NT2/D1 (cell line): ENCODE data around the gene CD99L2.

Experiments
- DNase-seq: peaks from one replicate; pipeline ENCODE4 v3.0.0-alpha.2; 2011; ENCODE audit warnings: low read depth, low spot score
- H3K27me3 ChIP-seq: 2 replicates; pipeline ENCODE4 v1.6.0; 2011; ENCODE audit warnings: mild to moderate bottlenecking; ENCODE audit not compliant: insufficient read length, insufficient read depth
- H3K36me3 ChIP-seq: 2 replicates; pipeline ENCODE4 v1.6.1; 2011; ENCODE audit warnings: mild to moderate bottlenecking, low read length, mixed read lengths; ENCODE audit not compliant: insufficient read depth, insufficient read length
- H3K4me1 ChIP-seq: 2 replicates; pipeline ENCODE4 v1.5.1; 2011; ENCODE audit not compliant: insufficient read depth, insufficient read length
- H3K4me3 ChIP-seq: 2 replicates; pipeline ENCODE4 v1.5.1; 2011; ENCODE audit warnings: low read depth; ENCODE audit not compliant: insufficient read length
- H3K9ac ChIP-seq: 2 replicates; pipeline ENCODE4 v1.6.0; 2011; ENCODE audit warnings: low read depth; ENCODE audit not compliant: insufficient read length
- H3K9me3 ChIP-seq: 2 replicates; pipeline ENCODE4 v1.5.1; 2011; ENCODE audit warnings: mild to moderate bottlenecking, low read length; ENCODE audit not compliant: insufficient read depth
- SUZ12 ChIP-seq: IDR thresholded peaks from 2 replicates; pipeline ENCODE4 v1.6.1; 2011; ENCODE audit not compliant: insufficient read length, insufficient read depth; ENCODE audit errors: extremely low read depth
- YY1 ChIP-seq: IDR thresholded peaks from 2 replicates; pipeline ENCODE4 v1.6.1; 2011; ENCODE audit not compliant: insufficient read length, insufficient read depth
- ZNF274 ChIP-seq: IDR thresholded peaks from 2 replicates; pipeline ENCODE4 v1.6.1; 2011; ENCODE audit warnings: mild to moderate bottlenecking, low read depth, low read length

CD99L2 gene

GRCh38 chrX:150849486-150849885 is 49.0 kb downstream of the CD99L2 start:
- H3K36me3 ChIP-seq: no peaks in the 10 kb centered on the region
- no peak overlapping the region for H3K9ac ChIP-seq
- H3K4me1 ChIP-seq: no peaks in the 10 kb centered on the region
- DNase-seq: no peak
- no peaks in the 10 kb centered on the region for H3K9me3 ChIP-seq
- no peaks in the 10 kb centered on the region for H3K27me3 ChIP-seq
- TF ChIP-seq YY1 (no peak), ZNF274 (no peak), SUZ12 (no peak)
- H3K4me3 ChIP-seq: no peak overlapping the region

- DNase-seq: no peak
- Histone ChIP-seq H3K36me3 (no peaks in the 10 kb centered on the region), H3K27me3 (no peaks in the 10 kb centered on the region), H3K4me1 (no peaks in the 10 kb centered on the region), H3K9me3 (no peaks in the 10 kb centered on the region), H3K4me3 (no peak overlapping the region), H3K9ac (no peak overlapping the region)
- TF ChIP-seq YY1: no peak
- TF ChIP-seq SUZ12: no peak
- TF ChIP-seq ZNF274: no peak
These were observed 49.5 kb downstream of the CD99L2 start for GRCh38 chrX:150848914-150849365.

- Histone ChIP-seq H3K9me3 (no peaks in the 10 kb centered on the region), H3K4me3 (no peak overlapping the region), H3K27me3 (no peaks in the 10 kb centered on the region), H3K4me1 (no peaks in the 10 kb centered on the region), H3K9ac (no peak overlapping the region), H3K36me3 (no peaks in the 10 kb centered on the region)
- TF ChIP-seq ZNF274: no peak
- TF ChIP-seq YY1: no peak
- no peak for DNase-seq
These were observed 51.4 kb downstream of the CD99L2 start for GRCh38 chrX:150847088-150847487.

GRCh38 chrX:150846130-150846529 is 52.3 kb downstream of the CD99L2 start:
- Histone ChIP-seq H3K9me3 (no peaks in the 10 kb centered on the region), H3K9ac (no peak overlapping the region), H3K27me3 (no peaks in the 10 kb centered on the region), H3K4me3 (no peak overlapping the region), H3K36me3 (no peaks in the 10 kb centered on the region), H3K4me1 (no peaks in the 10 kb centered on the region)
- TF ChIP-seq SUZ12 (no peak), ZNF274 (no peak), YY1 (no peak)
- DNase-seq: no peak

- TF ChIP-seq SUZ12 (no peak), ZNF274 (no peak), YY1 (no peak)
- Histone ChIP-seq H3K4me3 (no peak overlapping the region), H3K27me3 (no peaks in the 10 kb centered on the region), H3K36me3 (no peaks in the 10 kb centered on the region), H3K9me3 (no peaks in the 10 kb centered on the region), H3K9ac (no peak overlapping the region), H3K4me1 (no peaks in the 10 kb centered on the region)
- no peak for DNase-seq
These were observed 53.4 kb downstream of the CD99L2 start for GRCh38 chrX:150845091-150845490.

GRCh38 chrX:150844016-150844415 is 54.5 kb downstream of the CD99L2 start:
- Histone ChIP-seq H3K36me3 (no peaks in the 10 kb centered on the region), H3K27me3 (no peaks in the 10 kb centered on the region), H3K9me3 (no peaks in the 10 kb centered on the region), H3K9ac (no peak overlapping the region), H3K4me3 (no peak overlapping the region), H3K4me1 (no peaks in the 10 kb centered on the region)
- no peak for TF ChIP-seq ZNF274
- no peak for TF ChIP-seq SUZ12
- TF ChIP-seq YY1: no peak
- DNase-seq: no peak

GRCh38 chrX:150842198-150842685 is 56.2 kb downstream of the CD99L2 start:
- Histone ChIP-seq H3K9ac (no peak overlapping the region), H3K27me3 (no peaks in the 10 kb centered on the region), H3K4me1 (no peaks in the 10 kb centered on the region), H3K36me3 (no peaks in the 10 kb centered on the region), H3K9me3 (no peaks in the 10 kb centered on the region), H3K4me3 (no peak overlapping the region)
- no peak for TF ChIP-seq YY1
- TF ChIP-seq ZNF274: no peak
- TF ChIP-seq SUZ12: no peak
- no peak for DNase-seq
